GM18870 (cell line): ENCODE measurements around the gene INSM1.

Experiments used
- ATAC-seq: cut with Tn5 transposase; IDR thresholded peaks from one replicate; pipeline ENCODE4 v1.9.1; 2021; ENCODE audit warnings: moderate library complexity; ENCODE audit not compliant: unreplicated experiment

Gene INSM1

GRCh38 chr20:20362774-20363433 is 5.0 kb upstream of the INSM1 start:
- no peak for ATAC-seq

- ATAC-seq, result no peak
These were observed 4.5 kb upstream of the INSM1 start for GRCh38 chr20:20363434-20363798.

- ATAC-seq, result no peak
These were observed 3.9 kb upstream of the INSM1 start for GRCh38 chr20:20363799-20364592.

GRCh38 chr20:20364593-20365479 is 3.1 kb upstream of the INSM1 start:
- ATAC-seq, result no peak

- no peak for ATAC-seq
These were observed 2.3 kb upstream of the INSM1 start for GRCh38 chr20:20365480-20366161.

- no peak for ATAC-seq
These were observed 1.4 kb upstream of the INSM1 start for GRCh38 chr20:20366551-20366875.

- no peak for ATAC-seq
These were observed 879 bp upstream of the INSM1 start for GRCh38 chr20:20366876-20367574.

- ATAC-seq, result no peak
These were observed 730 bp downstream of the INSM1 start for GRCh38 chr20:20368418-20369249.

- ATAC-seq, result no peak
These were observed 1.6 kb downstream of the INSM1 start for GRCh38 chr20:20369250-20370093.

GRCh38 chr20:20370094-20370575 is 2.2 kb downstream of the INSM1 start:
- no peak for ATAC-seq

- no peak for ATAC-seq
These were observed 3.2 kb downstream of the INSM1 start for GRCh38 chr20:20371083-20371482.

GRCh38 chr20:20371681-20372080 is 3.8 kb downstream of the INSM1 start:
- ATAC-seq, result no peak

- ATAC-seq, result no peak
These were observed 5.2 kb downstream of the INSM1 start for GRCh38 chr20:20373091-20373571.

- no peak for ATAC-seq
These were observed 8.0 kb downstream of the INSM1 start for GRCh38 chr20:20375862-20376261.

GRCh38 chr20:20386192-20386591 is 18.3 kb downstream of the INSM1 start:
- ATAC-seq, result no peak

GRCh38 chr20:20390393-20390792 is 22.5 kb downstream of the INSM1 start:
- ATAC-seq, result no peak

- ATAC-seq, result no peak
These were observed 23.2 kb downstream of the INSM1 start for GRCh38 chr20:20391115-20391514.

GRCh38 chr20:20391766-20392165 is 23.9 kb downstream of the INSM1 start:
- ATAC-seq, result no peak
